Mucosa of gallbladder (tissue), 1 donor: ENCODE data around the gene RPP14. TPM values are rescaled to one million over a fixed set of nuclear protein-coding genes. Genes with fewer than 3 reads are reported as not detected.
A peak's percentile ranks its signal among the peaks of the same experiment; 100 is the strongest.
"Not testable (repeated sequence)": the region's sequence is repeated elsewhere in the genome, so short reads cannot be mapped to it uniquely, and the experiment has no call there.

Experiments used
- DNase-seq: peaks from one replicate; pipeline ENCODE4 v3.0.0-alpha.2; 2020; ENCODE audit warnings: low spot score
- total RNA-seq: library from RNA; stranded (reverse); gene quantifications from one replicate; pipeline ENCODE4 v1.2.1, GENCODE V29; 2021
- donor health status: DM: no; HTN: no; CAD: no.

The RPP14 gene
- 13.7 TPM for total RNA-seq

DNA sequence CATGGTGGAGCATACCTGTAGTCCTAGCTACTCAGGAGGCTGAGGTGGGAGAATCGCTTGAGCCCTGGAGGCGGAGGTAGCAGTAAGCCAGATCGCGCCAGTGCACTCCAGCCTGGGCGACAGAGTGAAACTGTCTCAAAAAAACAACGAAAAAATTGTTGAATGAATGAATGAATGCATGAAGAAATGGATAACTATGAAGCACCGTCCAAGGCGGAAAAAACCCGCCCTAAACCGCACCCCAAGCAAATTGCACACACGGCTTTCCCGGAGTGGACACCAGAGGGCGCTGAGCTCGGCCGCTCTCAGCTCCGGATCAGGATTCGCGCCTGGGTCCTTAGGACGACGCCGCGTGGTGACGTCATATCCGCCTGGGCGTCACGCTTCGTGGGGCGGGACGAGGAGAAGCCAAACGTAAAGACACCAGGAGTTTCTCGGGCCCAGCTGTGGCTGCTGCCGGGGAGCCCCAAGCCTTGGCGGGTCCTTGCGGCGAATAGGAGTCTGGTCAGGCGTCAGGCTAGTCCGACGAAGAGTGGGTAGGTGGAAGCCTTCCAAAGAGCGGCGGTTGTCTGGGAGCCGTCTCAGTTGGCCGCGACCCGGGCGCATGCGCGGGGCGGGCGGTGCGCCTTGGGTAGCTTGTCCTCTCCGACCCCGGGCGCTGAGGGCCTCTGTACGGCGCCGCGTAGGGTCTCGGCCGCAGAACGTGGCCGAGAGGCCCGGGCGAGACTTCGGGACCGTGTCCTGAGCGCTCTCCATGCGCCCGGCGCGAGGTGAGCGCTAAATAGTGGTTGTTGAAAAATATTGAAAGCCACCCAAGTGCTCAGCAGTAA, at the start of gene RPP14, which contains the start of gene HTD2:
Gene RPP14, plus strand, starts transcription at position 364 of the 830 bp plus-strand sequence. CDS start 4,085 bp downstream, outside the sequence.
Gene HTD2, plus strand, starts transcription at position 639 of the 830 bp plus-strand sequence. CDS start 11,094 bp downstream, outside the sequence.
- DNase-seq: peak; percentile 98

- no peak for DNase-seq
Observed at GRCh38 chr3:58256511-58256910, 49.5 kb upstream of the RPP14 start.

DNA sequence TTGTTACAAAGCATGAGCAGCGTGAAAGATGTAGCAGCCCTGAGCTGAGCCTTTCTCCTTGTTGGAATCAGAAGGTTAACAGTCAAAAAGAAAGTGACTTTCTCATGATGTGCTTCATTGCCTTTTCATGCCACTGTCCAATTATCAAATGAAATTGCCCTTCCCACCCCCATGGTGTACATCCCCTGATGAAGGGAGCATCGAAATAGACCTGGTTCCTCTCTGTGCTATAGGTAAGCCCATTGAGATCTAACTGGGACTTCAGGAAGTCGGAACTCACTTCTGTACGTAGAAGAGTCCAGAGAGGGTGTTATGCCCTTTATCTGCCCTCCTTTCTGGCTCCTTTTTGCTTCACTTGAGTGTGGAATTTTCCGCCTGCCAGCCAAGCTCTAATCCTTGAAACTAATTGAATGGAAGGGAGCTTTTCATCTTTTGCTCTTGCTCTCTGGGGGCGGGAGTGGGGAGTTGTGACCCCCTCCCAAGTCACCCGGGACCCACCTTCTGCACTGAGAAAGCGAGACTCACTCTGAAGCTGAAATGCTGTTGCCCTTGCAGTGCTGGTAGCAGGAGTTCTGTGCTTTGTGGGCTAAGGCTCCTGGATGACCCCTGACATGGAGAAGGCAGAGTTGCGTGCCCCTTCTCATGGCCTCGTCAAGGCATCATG, 47.5 kb upstream of the RPP14 start:
- DNase-seq: no peak

- DNase-seq: no peak
Observed at GRCh38 chr3:58260261-58260731, 45.7 kb upstream of the RPP14 start.

DNA sequence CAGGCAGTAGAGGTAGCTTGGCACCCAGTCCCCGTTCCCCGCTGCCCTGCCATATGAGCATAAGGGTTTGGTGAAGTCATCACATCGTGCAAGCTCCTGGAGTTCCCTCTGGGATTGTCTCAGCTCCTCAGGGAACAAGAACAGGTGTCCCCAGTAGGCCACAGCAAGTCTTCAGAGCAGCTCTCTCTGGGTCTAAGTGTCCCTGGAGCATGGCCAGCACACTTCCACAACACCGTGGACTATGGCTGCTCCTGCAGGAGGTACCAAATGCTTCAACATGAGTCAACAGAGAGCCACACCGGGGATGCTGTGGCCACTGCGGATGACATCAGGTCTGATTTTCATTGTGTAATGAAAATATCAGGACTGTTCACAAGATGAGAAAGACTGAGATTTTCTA, 45.3 kb upstream of the RPP14 start:
- no peak for DNase-seq

GRCh38 chr3:58261954-58262666, 43.9 kb upstream of the RPP14 start:
- DNase-seq: no peak

DNA sequence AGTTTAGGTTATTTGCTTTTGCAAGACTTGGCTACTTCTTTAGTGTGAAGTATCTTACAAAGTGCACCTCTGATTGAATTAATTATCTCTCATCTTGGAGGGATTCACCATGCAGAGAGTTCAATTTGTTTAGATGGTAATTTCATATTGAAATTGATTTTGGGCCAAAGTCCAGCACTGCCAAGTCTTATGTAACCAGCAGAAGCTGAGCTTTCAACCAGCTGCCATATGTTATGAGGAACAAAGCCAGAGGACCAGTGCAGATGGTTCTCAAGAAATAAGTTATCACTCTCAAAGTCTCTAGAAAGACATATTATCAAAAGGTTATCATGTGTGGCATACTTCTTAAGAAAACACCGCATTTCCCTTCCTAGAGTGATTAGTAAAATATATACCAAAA, 39.5 kb upstream of the RPP14 start:
- peak; percentile 25 for DNase-seq

DNA sequence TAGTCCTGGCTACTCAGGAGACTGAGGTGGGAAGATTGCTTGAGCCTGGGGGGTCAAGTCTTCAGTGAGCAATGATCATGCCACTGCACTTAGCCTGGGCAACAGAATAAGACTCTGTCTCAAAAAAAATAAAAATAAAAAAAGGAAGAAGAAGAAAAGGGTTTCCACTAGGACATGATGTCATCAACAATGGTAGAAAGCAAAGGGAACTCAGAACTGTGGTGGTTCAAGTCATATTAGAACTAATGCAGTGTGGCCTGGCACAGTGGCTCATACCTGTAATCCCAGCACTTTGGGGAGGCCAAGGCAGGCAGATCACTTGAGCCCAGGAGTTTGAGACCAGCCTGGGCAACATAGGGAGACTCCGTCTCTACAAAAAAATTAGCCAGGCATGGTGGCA, 38.5 kb upstream of the RPP14 start:
- not testable (repeated sequence) for DNase-seq

- no peak for DNase-seq
Observed at GRCh38 chr3:58269356-58269755, 36.7 kb upstream of the RPP14 start.

DNA sequence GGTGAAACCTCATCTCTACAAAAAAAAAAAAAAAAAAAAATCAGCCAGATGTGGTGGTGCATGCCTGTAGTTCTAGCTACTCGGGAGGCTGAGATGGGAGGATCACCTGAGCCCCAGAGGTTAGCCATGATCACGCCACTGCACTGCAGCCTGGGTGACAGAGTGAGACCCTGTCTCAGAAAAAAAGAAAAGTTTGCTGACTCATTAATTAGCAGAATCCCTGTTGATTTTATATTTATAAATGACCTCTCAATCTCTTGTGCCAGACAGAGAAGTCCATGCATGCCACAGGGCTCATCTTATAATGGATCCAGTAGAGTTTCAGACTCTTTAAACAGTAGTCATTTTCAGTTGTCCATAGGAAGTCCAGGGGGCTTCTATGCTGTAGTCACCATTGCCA, 35.6 kb upstream of the RPP14 start:
- no peak for DNase-seq

- no peak for DNase-seq
Observed at GRCh38 chr3:58271901-58272501, 34.0 kb upstream of the RPP14 start.

DNA sequence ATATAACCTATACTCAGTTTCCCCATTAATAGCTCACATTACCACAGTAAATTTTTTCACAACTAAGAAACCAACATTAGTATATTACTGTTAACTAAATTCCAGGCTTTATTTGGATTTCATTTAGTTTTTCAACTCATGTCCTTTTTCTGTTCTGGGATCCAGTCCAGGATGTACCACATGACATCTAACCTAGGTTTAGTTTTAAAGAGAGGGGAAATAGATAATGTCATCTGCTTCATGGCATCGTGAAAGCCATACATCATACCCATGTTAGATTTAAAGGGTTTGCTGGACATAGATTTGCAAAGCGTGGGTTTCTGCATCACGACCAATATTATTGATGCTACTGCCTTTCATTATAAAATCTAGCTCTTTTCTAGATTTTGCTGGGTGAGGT, 33.2 kb upstream of the RPP14 start:
- no peak for DNase-seq

GRCh38 chr3:58273362-58273761, 32.7 kb upstream of the RPP14 start:
- DNase-seq: not testable (repeated sequence)

- DNase-seq: no peak
Observed at GRCh38 chr3:58274027-58274614, 31.9 kb upstream of the RPP14 start.

DNA sequence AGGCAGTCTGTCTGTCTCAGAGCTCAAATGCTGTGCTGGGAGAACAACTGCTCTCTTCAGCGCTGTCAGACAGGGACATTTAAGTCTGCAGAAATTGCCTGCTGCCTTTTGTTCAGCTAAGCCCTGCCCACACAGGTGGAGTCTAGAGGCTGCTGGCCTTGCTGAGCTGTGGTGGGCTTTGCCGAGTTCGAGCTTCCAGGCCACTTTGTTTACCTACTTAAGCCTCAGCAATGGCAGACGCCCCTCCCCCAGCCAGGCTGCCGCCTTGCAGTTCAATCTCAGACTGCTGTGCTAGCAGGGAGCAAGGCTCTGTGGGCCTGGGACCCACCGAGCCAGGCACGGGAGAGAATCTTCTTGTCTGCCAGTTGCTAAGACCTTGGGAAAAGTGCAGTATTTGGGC, 25.0 kb upstream of the RPP14 start:
- DNase-seq: no peak

DNA sequence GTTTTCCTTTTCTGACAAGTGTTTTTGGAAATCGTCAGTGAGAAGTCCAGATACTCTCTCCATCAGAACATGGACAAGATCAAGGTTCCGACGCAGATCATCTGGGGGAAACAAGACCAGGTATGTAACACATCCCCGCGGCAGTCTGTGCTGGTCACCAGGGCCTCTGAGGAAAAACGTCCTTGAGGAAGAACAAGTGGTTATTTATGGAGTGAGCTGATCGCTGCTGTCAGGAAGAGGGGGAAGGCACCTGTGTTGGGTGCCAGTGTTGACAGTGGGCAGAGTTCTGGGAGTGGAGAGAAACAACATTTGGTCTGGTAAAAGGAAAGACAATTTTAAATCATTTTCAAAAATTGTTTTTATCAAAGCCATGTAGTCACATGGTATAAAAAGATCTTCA, 20.7 kb upstream of the RPP14 start:
- DNase-seq: no peak

- no peak for DNase-seq
Observed at GRCh38 chr3:58287354-58287753, 18.7 kb upstream of the RPP14 start.

- DNase-seq: no peak
Observed at GRCh38 chr3:58288011-58288728, 17.9 kb upstream of the RPP14 start.

DNA sequence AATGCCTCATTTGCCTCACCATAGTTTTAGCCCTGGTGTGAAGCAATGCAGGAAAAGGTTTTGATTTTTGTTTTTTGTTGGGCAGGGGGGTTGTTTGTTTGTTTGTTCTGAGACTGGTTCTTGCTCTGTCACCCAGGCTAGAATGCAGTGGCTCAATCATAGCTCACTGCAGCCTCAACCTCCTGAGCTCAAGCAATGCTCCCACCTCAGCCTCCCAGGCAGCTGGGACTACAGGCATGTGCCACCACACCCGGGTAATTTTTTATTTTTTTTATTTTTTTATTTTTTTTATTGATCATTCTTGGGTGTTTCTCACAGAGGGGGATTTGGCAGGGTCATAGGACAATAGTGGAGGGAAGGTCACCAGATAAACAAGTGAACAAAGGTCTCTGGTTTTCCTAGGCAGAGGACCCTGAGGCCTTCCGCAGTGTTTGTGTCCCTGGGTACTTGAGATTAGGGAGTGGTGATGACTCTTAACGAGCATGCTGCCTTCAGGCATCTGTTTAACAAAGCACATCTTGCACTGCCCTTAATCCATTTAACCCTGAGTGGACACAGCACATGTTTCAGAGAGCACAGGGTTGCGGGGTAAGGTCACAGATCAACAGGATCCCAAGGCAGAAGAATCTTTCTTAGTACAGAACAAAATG, 17.0 kb upstream of the RPP14 start:
- not testable (repeated sequence) for DNase-seq

- not testable (repeated sequence) for DNase-seq
Observed at GRCh38 chr3:58290446-58290845, 15.6 kb upstream of the RPP14 start.
